Activated CD4-positive, alpha-beta T cell treated with anti-CD3 and anti-CD28 coated beads for 4 hours (primary cell): Measurements from ENCODE around the gene TBC1D22A.

Experiments
- DNase-seq, 2 donors: peaks; one replicate each; pipeline ENCODE4 v3.0.0-alpha.2; 2020

Gene TBC1D22A

DNA sequence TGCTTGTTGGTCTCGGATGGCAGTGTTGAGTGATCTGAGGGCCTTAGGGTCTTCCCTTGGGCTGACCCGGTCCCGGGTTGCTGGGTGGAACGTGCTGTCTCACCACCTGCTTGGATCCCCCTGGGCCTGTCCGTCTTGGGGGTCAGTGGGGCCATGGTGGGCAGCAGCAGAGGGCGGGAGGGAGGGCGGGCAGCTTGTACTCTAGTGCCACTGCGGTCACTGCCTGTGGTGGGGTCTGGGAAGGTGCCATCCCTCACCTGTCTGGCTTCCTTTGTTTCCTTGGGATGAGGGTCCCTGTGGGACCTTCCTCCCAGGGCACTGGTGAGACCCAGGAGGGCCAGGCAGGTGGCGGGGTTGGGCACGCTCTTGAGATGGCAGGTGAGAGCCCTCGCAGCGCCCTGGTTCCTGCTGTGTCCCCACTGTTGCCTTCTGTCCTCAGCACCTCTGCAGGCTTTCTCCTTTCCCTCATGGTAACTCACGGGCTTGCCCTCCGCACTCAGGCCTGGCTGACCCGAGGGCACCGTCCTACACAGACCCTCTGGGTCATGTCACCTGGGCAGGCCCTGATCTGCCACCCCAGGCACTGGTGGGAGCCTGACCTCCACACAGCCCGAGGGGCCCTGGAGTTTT lies 34.2 kb downstream of the TBC1D22A start:
- DNase-seq = no peak

DNA sequence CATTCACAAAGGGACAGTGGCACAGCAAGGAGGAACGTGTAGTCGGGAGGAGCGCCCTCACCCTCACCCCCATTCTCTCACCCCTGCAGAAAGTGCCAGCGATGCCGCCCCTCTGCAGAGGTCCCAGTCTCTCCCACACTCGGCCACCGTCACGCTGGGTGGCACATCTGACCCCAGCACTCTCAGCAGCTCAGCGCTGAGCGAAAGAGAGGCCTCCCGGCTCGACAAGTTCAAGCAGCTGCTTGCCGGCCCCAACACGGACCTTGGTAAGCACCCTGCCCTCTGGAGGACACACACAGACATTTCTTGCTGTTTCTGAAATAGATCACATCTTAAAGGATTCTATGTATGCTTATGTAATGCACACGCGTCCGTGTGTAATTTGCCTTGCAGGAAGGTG lies 34.9 kb downstream of the TBC1D22A start:
- no peak for DNase-seq

DNA sequence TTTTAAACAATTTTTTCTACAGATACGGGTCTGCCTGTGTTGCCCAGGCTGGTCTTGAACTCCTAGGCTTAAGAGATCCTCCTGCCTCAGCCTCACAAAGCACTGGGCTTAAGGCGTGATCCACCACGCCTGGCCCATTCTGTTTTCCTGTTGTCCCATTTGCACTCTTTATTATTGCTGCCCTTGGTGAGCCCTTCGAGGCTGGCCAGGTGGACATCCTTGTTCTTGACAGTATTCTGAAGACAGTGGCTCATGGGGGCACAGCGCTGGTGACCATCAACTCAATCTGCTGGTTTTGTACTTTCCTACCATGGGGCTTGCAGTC lies 35.6 kb downstream of the TBC1D22A start:
- no peak for DNase-seq

DNA sequence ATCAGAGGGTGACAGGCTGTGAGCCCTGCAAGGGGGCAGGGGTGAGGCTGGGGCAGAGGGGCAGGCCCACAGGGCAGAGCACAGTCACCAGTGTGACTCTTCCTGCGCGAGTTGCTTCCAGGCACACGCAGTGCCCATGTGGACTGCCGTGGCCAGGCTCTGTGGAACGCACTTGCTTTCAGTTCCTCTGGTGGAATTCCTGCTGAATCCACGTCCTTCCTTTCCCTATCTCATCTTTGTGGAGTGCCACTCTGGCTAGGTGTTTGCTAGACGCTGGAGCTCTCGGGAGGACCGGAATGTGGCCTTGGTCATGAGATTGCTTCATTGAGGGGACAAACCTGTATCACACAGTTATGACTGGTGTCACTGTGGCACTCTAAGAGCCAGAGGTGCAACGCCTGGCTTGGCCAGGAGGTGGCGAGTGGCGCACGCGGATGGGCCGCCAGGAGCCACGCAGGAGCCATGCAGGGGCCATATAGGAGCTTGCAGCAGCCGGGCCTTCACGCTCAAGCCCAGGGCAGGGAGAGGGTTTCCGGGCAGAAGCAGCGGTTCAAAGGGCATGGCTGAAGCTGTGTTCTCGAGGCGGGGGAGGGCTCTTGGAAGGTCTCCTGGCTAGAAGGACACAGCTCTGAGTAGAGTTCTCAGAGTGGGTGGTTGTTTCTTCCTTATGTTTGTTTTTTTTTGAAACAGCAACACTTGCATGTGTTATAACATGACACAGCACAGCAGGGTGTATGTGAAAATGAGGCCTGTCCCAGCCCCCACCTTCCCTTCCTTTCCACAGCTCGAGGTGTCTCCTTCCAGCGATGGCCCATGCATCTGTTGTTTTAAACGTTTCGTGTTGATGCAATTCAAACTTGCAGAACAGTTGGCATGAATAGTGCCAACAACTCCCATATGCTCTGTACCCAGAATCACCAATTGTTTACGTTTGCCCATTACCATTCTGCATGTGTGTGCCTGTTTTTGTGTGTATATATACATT lies 36.2 kb downstream of the TBC1D22A start:
- DNase-seq = peak; percentile 56 to 78

DNA sequence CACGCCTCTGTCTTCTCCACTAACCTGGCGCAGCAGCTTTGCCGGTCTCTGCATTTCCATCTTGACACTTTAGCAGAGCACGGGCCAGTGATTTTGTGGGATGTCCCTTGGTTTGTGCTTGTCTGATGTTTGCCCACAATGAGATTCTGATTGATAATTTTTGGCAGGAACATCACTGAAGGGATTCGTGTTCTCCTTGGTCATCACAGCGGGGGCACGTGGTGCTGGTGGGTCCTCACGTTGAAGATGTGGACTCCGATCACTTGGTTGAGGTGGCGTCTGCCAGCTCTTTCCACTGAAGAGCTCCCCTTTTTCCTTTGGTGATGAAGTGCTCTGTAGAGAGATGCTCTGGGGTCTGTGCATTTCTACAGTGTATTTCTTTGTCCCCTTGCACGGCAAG lies 37.2 kb downstream of the TBC1D22A start:
- DNase-seq = no peak

DNA sequence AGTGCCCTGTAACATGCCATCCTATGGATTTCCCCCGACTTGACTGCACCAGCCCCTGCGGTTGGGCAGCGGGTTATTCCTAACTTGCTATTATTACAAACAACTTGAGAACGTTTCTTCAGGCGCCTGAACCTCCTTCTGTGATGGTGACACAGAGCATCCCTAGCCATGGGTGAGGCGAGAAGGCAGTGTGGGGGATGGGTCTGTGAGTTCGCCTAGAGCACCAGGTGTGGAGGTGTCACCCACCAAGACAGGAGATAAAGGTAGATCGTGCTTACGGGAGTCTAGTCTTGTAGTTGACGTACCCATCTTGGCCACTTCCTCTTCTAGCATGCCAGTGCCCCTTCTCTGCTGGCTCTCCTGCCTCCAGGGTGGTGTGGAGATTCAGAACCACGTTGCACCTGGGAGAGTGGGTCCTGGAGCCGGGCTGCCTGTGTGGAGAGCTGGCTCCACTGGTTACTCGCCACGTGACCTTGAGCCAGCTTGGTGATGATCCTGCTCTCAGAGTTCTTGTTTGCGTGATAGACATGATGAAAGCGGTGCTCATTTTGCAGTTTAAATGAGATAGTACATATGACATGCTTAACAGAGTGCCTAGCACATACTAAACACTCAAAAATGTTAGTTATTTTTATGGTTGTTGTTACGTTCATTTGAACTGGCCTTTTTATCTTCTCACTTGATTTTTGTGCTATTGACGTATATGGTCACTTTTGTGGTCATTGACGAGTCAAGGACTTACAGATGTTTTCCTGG lies 37.8 kb downstream of the TBC1D22A start:
- no peak for DNase-seq

DNA sequence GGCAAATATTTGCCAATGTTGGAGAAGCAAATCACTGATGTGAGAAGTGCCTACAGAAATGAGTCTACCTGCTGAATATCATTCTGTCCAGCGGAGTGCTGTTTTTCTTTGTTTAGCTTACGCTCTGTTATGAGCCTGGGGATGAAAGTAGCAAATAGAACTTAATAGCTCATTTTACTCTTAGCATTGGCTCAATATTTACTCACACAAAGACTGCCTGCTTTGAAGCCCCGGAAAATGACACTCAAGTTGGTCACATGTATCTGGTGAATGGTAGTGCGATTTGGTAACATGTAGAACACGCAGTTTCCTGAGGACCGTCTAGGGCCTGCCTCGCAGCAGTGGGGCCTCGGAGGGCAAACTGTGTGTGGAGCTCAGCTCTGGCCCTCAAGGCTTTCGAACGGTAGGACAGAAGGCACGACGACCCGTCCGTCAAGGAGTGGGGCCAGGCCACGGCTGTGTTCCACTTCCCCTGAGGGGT lies 38.9 kb downstream of the TBC1D22A start:
- no peak for DNase-seq

DNA sequence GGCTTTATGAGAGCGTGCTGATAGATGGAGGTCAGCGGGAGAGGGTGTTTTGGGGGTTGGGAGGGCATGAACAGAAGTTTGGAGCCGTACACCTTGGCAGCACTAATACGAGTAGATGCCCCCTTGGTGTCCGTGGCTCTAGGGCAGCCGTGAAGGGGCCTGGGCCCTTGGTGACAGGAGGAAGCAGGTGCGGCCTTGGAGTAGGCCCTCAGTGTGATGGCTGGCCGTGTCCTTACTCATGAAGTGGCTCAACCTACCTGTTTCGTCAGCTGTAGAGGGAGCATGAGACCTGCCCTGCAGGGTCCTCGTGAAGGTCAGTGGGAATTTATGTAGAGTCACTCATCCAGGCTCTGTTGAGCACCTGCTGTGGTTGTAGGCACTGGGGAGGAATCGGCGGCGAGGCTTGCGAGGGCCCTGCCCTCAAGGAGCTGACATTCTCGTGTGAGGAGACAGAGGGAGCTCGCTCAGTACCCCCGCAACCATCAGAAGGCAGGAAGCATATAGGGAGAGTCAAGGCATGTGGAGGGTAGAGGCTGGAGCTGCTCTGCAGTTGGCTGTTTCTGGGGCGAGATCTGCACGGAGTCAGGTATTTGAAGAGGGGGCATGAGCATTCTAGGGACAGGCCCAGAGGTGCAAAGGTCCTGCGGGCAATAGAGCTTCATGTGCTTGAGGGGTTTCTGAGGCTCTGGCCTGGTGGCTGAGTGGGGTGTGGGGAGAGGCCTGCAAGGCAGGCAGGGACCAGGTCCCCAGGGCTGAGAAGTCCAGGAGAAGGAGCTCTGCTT lies 39.6 kb downstream of the TBC1D22A start:
- no peak for DNase-seq

DNA sequence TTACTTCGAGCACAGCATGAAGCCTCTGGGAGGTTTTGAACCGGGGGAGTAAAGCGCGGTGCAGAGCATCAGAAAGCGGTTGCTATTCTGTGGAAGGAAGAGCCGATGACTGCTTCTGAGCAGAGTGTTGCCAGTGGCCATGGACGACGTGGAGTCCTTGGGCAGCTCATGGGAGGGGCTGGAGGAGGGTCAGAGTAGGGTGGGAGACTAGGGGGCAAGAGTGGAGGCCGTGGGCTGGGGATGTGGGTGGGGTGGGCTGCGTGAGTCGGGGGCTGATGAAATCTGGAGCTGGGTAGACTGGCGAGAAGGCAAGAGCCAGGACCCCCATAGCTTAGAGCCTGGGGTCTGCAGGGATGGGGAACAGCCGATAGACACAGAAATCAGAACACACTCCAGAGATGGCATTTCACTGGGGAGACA lies 40.2 kb downstream of the TBC1D22A start:
- DNase-seq = no peak

DNA sequence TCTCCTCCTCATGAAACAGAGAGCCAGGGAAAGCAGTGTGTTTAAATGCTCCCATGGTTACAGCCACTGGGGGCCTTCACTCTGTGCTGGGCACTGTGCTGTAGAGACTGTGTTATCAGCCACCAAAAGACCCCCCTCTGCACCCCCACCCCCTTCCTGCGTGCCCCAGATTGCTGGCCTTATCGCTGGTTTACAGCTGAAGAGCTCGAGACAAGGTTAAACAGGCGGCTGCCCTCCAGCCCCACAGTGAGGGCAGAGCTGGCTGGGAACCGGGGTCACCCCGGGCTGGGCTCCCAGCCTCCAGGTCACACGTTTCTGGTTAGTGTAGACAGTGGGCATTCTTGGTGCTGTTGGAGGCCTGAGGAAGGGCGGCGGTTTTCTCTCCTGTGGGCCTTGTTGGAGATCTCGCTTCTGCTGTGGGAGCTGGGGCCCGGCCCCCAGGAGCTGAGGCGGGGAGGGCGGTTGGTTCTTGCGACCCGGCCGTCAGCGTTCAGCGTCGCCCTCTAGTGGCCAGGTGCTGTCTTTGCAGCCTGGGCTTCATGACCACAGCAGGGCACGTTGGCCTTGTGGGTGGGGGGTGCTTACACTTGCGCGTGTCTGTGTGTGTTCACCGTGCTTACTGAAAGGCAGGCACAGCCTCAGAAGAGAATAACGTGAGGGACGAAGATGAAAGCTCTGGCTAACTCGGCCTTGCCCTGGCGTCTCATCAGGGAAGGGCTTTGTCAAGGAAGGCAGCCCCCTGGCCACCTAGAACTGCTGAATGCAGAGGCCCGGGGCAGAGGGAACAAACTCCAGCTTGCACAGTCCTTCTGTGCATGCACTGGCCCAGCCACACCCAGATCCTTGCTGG lies 40.8 kb downstream of the TBC1D22A start:
- peak; percentile 67 to 73 for DNase-seq

DNA sequence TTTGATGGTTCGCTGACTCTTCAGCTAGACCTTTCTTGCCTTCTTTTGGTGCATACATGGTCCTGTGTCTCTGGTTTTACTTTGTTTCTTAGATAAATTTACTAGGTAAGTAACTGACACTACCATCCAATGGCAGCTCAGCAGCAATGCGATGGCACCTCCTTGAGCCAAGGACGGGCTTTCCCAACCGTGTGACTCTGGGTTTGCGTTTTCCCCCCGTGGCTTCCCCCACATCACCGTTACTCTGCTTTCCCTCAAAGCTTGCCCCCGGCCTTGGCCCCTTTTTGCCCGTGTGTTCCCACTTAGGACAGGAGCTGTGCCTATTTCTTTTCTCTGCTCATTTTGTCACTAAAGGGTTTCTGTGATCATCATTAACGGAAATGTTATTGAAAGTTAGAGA lies 41.5 kb downstream of the TBC1D22A start:
- DNase-seq = no peak

DNA sequence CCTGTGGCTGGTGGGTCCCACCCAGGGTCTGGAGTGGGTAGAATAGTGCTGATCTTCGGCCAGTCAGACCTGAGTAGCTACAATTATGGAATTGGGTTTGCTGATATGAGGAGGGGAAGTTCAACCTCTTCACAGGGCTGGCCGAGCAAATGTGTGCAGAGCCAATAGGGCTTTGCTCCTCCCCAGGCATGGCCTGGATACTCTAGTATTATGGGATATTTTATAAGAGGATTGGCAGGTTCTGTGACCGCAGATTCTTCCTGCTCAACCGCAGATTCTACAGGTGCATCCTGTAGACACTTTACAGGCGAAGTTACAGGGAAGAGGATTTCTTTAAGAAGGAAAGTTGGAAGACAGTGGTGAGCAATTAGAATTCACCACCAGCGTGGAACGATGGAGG lies 44.3 kb downstream of the TBC1D22A start:
- DNase-seq = no peak

DNA sequence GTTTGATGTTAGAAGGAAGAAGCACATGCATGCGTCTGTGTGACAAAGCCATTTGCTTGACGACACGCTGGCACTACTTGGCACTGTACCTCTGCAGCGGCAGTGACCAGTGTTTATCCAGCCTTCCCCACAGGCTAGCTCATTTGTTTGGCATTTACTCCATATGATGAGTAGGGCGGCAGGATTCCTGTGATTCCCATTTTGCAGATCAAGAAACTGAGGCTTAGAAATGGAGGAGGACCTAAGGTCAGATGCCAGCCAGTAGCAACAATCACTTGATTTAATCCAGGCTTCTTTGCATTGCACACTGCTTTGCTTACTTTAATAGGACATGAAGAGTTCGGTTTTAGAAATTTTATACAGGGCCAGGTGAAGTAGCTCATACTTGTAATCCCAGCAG lies 45.0 kb downstream of the TBC1D22A start:
- DNase-seq = no peak

DNA sequence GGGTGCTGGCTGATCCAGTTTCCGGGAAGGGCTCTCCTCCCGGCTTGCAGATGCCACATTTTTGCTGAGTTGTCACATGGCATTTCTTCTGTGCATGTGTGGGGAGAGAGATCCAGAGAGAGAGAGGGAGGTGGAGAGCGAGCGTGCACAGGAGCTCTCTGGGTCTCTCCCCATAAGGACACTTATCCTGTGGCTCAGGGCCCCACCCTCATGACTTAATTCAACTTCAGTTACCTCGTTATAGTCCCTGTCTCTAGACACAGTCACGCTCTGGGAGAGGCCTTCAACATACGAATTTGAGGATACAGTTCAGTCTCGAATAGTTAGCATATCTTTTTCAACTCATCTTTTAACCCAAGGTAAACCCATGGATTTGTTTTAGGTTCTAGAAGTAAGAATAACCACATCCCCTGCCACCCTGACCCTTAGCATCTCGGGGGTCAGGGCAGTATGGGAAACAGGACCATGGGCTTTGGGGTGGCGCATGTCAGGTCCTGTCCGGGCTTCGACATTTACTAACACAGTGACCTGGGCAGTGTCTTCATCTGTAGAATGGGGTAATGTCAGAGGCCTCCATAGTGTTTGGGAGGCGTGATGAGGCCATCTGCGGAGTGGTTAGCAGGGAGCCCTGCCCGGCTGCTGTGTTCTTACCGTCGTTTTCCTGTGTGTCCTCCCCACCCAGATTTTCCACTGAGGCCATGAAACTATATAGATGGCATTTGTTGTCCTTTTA lies 46.9 kb downstream of the TBC1D22A start:
- no peak for DNase-seq

DNA sequence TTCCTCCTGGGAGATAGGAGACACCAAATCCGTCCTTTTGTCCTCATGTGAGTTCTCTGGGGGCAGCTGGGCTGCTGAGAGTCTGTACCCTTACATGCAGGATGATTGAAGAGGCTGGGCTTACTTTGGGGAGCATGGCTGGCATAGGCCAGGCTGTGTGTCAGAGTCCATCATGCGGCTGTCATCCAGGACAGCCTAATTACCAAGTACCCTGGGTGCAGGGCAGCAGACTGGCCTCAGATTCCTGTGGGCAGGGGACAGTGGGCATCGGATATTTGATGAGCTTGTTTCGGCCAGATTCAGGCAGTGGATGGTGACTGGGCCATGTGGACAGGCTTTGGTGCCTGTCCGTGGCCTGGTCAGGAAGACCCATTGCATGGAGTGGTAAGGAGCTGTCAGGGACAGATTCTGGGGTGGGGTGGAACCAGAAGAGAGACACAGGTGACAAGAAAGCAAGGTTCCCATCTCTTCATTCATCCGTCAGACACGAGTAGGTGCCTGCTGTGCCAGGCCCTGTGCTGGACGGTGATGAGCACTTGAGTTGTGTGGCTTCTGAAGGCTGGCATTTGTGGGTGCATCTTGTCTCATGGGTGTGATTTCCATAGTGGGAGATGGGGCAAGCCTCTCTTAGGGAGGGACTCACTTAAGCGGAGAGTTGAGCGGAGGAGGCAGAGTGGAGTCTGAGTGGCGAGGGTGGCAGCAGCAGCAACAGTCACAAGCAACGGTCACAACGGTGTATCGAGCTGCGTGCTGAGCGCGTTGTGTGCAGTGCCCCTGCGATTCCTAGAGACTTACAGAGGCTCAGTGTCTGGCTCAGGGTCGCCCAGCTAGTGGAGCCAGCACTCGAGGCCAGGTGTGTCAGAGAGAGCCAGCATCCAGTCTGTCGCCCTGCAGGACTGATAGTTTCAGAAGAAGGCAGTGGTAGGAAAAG lies 48.7 kb downstream of the TBC1D22A start:
- DNase-seq = no peak

DNA sequence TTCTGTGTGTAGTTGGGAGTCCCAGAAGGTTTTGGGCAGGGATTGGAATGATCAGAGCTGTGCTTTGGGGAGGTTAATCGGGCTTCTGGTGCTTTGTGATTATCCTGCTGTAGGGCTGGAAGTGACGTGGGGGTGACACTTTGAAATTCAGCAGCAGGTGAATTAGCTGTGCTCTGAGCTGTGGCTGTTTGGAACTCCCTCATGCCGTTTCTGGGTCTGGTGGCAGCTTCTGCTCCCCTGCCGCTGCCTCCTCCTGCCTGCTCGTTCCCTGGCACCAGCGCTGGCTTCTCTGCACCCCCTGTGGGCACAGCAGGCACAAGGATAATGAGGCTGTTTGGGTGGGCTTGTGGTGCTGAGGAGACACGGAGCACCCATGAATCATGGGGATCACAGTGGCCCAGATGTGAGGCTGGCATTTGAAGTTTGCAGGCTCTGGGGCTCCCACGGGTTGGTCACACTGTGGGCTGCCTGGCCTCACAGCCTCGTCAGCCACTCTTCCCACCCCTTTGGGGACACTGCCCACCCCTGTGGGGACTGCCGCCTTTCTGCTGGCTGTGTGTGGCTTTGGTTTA lies 49.7 kb downstream of the TBC1D22A start:
- no peak for DNase-seq

DNA sequence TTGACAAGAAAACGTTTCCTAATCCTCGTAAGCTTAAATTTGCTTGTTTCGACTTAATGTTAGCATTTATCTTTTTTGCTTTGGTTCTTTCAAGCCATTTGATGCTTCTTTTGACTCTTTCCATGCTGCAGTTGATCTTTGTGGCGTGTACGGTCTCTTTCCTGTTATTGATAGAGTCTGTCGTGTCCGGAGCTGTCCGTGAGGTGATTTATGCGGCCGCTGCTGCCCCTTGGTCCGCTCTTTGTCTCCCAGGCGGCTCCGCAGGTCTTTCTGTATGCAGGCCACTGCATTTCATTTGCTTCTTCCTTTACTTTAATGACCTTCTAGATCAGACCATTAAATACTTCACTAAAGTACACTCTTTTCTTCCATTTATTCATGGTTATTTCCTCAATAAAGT lies 50.3 kb downstream of the TBC1D22A start:
- no peak for DNase-seq

DNA sequence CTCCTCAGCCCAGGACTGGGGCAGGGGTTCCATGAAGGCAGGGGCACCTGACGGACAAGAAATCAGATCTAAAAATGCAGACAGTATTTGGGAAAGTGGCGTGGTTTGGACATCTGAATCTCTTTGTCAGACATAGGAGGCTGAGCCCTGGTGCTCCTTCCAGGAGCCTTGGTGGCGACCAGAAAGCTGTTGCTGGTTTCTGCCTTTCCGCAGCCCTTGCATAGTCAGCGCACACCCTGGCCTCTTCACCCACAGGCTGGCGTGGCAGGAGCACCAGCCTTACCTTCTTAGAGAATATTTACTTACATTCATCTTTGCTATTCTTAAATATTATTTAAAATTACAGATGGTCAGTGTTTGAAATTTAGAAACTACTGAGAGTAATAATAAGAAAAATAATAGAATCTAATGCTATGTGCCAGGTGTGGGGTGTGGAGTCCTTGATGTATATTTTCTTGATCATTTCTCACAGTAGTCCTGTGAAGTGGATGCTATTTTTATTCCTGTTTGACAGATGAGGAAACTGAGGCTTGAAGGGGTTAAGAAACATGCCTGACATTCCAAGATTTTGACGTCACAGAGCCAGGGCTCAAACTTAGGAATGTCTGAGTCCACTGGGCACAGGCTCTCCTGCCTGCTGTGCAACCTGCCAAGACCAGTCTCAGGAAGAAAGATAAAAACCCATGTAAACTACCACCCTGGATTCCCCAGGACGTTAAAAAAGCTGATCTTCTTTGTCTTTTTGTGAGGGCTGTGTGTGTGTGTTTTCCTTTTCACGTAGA lies 51.6 kb downstream of the TBC1D22A start:
- DNase-seq = no peak

DNA sequence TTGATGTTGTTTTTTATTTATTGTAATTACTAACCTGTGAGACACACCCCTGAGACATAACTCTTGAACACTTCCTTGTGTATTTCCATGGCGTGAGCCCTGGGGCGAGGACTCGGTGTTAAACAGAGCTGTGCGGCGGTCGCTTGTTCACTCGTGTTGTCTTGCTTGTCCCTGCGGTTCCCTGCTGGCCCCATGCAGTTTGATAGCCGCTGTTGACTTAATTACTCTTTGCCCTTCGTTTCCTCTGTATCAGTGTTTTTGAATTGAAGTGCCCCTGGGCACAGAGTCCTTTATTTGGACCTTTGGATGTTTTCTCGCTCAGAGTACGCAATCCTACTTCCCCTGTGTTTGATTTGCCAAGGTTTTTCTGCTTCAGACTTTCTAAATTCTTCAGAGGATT lies 52.7 kb downstream of the TBC1D22A start:
- no peak for DNase-seq
